GM19467 (cell line): Measurements from ENCODE around the gene ZNF331.

Source experiments
- ATAC-seq: cut with Tn5 transposase; IDR thresholded peaks from one replicate; pipeline ENCODE4 v1.9.1; 2021; ENCODE audit warnings: mild to moderate bottlenecking, moderate library complexity; ENCODE audit not compliant: unreplicated experiment

ZNF331 gene

GRCh38 chr19:53624771-53625545 is 87.0 kb downstream of the ZNF331 start:
- ATAC-seq: no peak

GRCh38 chr19:53626486-53626885 is 88.5 kb downstream of the ZNF331 start:
- no peak for ATAC-seq

DNA sequence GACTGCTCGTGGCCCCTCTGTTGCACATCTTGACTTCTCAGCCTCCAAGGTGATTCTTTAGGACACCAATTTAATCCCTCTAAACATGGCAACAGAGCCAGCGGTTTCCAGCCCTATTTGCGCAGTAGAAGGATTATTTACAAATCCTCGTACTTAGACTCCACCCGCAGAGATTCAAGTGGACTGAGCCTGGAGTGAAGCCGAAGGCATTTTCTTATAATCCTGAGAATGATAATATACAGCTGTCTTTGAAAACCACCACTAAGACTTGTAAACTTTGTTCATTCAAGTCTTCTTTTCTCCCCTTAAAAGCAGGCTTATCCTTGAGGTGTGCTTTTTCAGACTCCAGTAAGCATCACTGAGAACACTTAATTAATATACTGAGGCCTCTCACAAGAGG is 89.0 kb downstream of the ZNF331 start:
- no peak for ATAC-seq
